Thoracic aorta (tissue), 2 donors: Measurements from ENCODE around the gene CCDC149. TPM values are rescaled to one million over a fixed set of nuclear protein-coding genes. Genes with fewer than 3 reads are reported as not detected.

Source experiments
- ATAC-seq: fragments of 150-250 bp; one replicate; pipeline ENCODE4 v1.8.0; 2017; ENCODE audit warnings: low read depth; ENCODE audit not compliant: insufficient number of reproducible peaks, low FRiP score
- DNase-seq: peaks from one replicate; pipeline ENCODE4 v3.0.0-alpha.2; 2020; ENCODE audit warnings: low spot score
- H3K27ac ChIP-seq, 2 donors: fragments of 200-600 bp; sonication (generic); 1 replicate in 1 of 2; 2 replicates in 1 of 2; pipeline ENCODE4 v1.5.1; 2016; ENCODE audit warnings: mild to moderate bottlenecking in 2 of 2, moderate library complexity in 2 of 2
- H3K27me3 ChIP-seq: fragments of 200-600 bp; sonication (generic); replicated peaks from 2 replicates; pipeline ENCODE4 v1.6.0; 2016; ENCODE audit warnings: mild to moderate bottlenecking; ENCODE audit not compliant: insufficient read depth
- H3K36me3 ChIP-seq: fragments of 200-600 bp; sonication (generic); one replicate; pipeline ENCODE4 v1.5.1; 2016
- H3K4me1 ChIP-seq, 2 donors: fragments of 200-600 bp; sonication (generic); 1 replicate in 1 of 2; 2 replicates in 1 of 2; pipeline versions ENCODE4 v1.5.1 to v1.6.0; 2016; ENCODE audit warnings: low read depth in 2 of 2, mild to moderate bottlenecking in 1 of 2; ENCODE audit not compliant: control insufficient read depth in 1 of 2
- H3K4me3 ChIP-seq: fragments of 200-600 bp; sonication (generic); 2 replicates; pipeline ENCODE4 v1.5.1; 2016; ENCODE audit warnings: mild to moderate bottlenecking
- H3K9me3 ChIP-seq: fragments of 200-600 bp; sonication (generic); 2 replicates; pipeline ENCODE4 v1.5.1; 2016
- total RNA-seq, 2 donors: library from RNA; depleted of rRNA; stranded (reverse); fragments of >200 nt; gene quantifications; one replicate each; pipeline versions ENCODE4 v1.1.0 to v1.2.3, GENCODE V29; 2016
- TF ChIP-seq, protein P1 (sequence below): fragments of 200-600 bp; sonication (generic); IDR thresholded peaks from one replicate; pipeline ENCODE4 v1.5.1; 2019; ENCODE audit warnings: antibody characterized with exemption

The CCDC149 gene
- total RNA-seq, 2 donors from 2014 or later = 11.8 to 30.1 TPM

DNA sequence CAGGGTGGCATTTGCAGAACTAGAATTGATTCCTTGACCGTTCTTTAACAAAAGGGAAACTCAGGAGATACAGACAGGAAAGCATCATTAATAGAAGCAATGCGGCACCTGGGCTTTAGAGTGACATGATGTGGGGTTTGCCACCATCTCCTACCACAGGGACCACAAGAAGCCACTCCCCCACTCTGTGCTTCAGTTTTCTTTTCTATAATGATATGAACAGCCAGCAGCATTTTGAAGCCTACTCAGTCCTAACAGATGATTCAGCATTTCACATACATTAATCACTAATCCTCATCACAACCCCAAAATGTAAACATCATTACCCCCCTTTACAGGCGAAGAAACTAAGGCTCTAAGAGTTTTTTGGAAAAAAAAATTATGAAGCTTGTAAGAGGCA is 22.9 kb downstream of the CCDC149 start:
- H3K27me3 ChIP-seq = no peaks in the 10 kb centered on the region
- H3K4me1 ChIP-seq = no peaks in the 10 kb centered on the region
- H3K4me3 ChIP-seq = no peak overlapping the region
- H3K9me3 ChIP-seq = no peaks in the 10 kb centered on the region
- H3K27ac ChIP-seq = no peak overlapping the region
- DNase-seq (no peak), ATAC-seq (no peak)
- H3K36me3 ChIP-seq = no peaks in the 10 kb centered on the region
- TF ChIP-seq, protein P1, sequence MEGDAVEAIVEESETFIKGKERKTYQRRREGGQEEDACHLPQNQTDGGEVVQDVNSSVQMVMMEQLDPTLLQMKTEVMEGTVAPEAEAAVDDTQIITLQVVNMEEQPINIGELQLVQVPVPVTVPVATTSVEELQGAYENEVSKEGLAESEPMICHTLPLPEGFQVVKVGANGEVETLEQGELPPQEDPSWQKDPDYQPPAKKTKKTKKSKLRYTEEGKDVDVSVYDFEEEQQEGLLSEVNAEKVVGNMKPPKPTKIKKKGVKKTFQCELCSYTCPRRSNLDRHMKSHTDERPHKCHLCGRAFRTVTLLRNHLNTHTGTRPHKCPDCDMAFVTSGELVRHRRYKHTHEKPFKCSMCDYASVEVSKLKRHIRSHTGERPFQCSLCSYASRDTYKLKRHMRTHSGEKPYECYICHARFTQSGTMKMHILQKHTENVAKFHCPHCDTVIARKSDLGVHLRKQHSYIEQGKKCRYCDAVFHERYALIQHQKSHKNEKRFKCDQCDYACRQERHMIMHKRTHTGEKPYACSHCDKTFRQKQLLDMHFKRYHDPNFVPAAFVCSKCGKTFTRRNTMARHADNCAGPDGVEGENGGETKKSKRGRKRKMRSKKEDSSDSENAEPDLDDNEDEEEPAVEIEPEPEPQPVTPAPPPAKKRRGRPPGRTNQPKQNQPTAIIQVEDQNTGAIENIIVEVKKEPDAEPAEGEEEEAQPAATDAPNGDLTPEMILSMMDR = no peak

- no peaks in the 10 kb centered on the region for H3K36me3 ChIP-seq
- H3K27ac ChIP-seq = no peak overlapping the region
- H3K4me3 ChIP-seq = no peak overlapping the region
- no peaks in the 10 kb centered on the region for H3K4me1 ChIP-seq
- no peaks in the 10 kb centered on the region for H3K9me3 ChIP-seq
- DNase-seq = no peak
- TF ChIP-seq, protein P1 = no peak
- no peak for ATAC-seq
- no peaks in the 10 kb centered on the region for H3K27me3 ChIP-seq
Measured at GRCh38 chr4:24888475-24889344, 24.1 kb downstream of the CCDC149 start.

- Histone ChIP-seq H3K27ac (no peak overlapping the region), H3K36me3 (no peaks in the 10 kb centered on the region), H3K4me1 (no peaks in the 10 kb centered on the region), H3K4me3 (no peak overlapping the region), H3K27me3 (no peaks in the 10 kb centered on the region), H3K9me3 (no peaks in the 10 kb centered on the region)
- TF ChIP-seq, protein P1 = no peak
- ATAC-seq (no peak), DNase-seq (no peak)
Measured at GRCh38 chr4:24887881-24888430, 24.9 kb downstream of the CCDC149 start.

- no peak overlapping the region for H3K27ac ChIP-seq
- no peaks in the 10 kb centered on the region for H3K4me1 ChIP-seq
- TF ChIP-seq, protein P1 = no peak
- H3K27me3 ChIP-seq = no peaks in the 10 kb centered on the region
- no peak for ATAC-seq
- H3K9me3 ChIP-seq = no peaks in the 10 kb centered on the region
- no peaks in the 10 kb centered on the region for H3K36me3 ChIP-seq
- H3K4me3 ChIP-seq = no peak overlapping the region
- no peak for DNase-seq
Measured at GRCh38 chr4:24886596-24886995, 26.2 kb downstream of the CCDC149 start.

GRCh38 chr4:24885342-24885741 is 27.5 kb downstream of the CCDC149 start:
- no peaks in the 10 kb centered on the region for H3K4me1 ChIP-seq
- no peak overlapping the region for H3K27ac ChIP-seq
- no peak overlapping the region for H3K4me3 ChIP-seq
- no peaks in the 10 kb centered on the region for H3K9me3 ChIP-seq
- no peaks in the 10 kb centered on the region for H3K27me3 ChIP-seq
- ATAC-seq (no peak), DNase-seq (no peak)
- TF ChIP-seq, protein P1 = no peak
- no peaks in the 10 kb centered on the region for H3K36me3 ChIP-seq
